Retina (tissue), 1 donor: Measurements from ENCODE around the gene HMGXB3.
A peak's percentile ranks its signal among the peaks of the same experiment; 100 is the strongest.

Experiments used
- DNase-seq: peaks from one replicate; pipeline ENCODE4 v3.0.0-alpha.2; 2016

Gene HMGXB3

GRCh38 chr5:150000256-150000989, at the start of gene HMGXB3, which contains the start of gene TIGD6:
Gene HMGXB3, plus strand, starts transcription at chr5:150000739. Its CDS starts 4,114 bp downstream, at chr5:150004853.
Gene TIGD6, minus strand, starts transcription at chr5:150000654. Its CDS starts 4,306 bp downstream, at chr5:149996348.
- peak; percentile 95 for DNase-seq

- no peak for DNase-seq
These were observed 49.3 kb upstream of the HMGXB3 start for GRCh38 chr5:149951138-149951749.

- DNase-seq = no peak
These were observed 47.0 kb upstream of the HMGXB3 start for GRCh38 chr5:149953436-149954121.

GRCh38 chr5:149954798-149955197, 45.7 kb upstream of the HMGXB3 start:
- DNase-seq = no peak

- DNase-seq = no peak
These were observed 43.9 kb upstream of the HMGXB3 start for GRCh38 chr5:149956685-149957084.

- no peak for DNase-seq
These were observed 42.7 kb upstream of the HMGXB3 start for GRCh38 chr5:149957855-149958254.

GRCh38 chr5:149959406-149960236, 40.9 kb upstream of the HMGXB3 start:
- peak; percentile 45 for DNase-seq

GRCh38 chr5:149960272-149961185, 40.0 kb upstream of the HMGXB3 start, which contains the start of gene SLC26A2:
Gene SLC26A2, plus strand, starts transcription at chr5:149960758. Its CDS starts 16,895 bp downstream, at chr5:149977653.
- DNase-seq = peak; percentile 98

- no peak for DNase-seq
These were observed 39.3 kb upstream of the HMGXB3 start for GRCh38 chr5:149961186-149961685.

GRCh38 chr5:149961957-149962409, 38.6 kb upstream of the HMGXB3 start:
- peak; percentile 19 for DNase-seq

- DNase-seq = no peak
These were observed 37.8 kb upstream of the HMGXB3 start for GRCh38 chr5:149962601-149963300.

GRCh38 chr5:149963729-149964128, 36.8 kb upstream of the HMGXB3 start:
- no peak for DNase-seq

- DNase-seq = no peak
These were observed 33.6 kb upstream of the HMGXB3 start for GRCh38 chr5:149966946-149967345.

- DNase-seq = no peak
These were observed 31.2 kb upstream of the HMGXB3 start for GRCh38 chr5:149969181-149969930.

- DNase-seq = no peak
These were observed 25.1 kb upstream of the HMGXB3 start for GRCh38 chr5:149975409-149975808.

- no peak for DNase-seq
These were observed 20.6 kb upstream of the HMGXB3 start for GRCh38 chr5:149979896-149980295.

- no peak for DNase-seq
These were observed 19.3 kb upstream of the HMGXB3 start for GRCh38 chr5:149981206-149981605.

- no peak for DNase-seq
These were observed 18.0 kb upstream of the HMGXB3 start for GRCh38 chr5:149982505-149982904.

- no peak for DNase-seq
These were observed 12.4 kb upstream of the HMGXB3 start for GRCh38 chr5:149988126-149988525.
